OCI-LY1 (cell line): ENCODE results near the gene BPIFA3.

Source experiments
- CTCF ChIP-seq: fragments of 200-600 bp; sonication (generic), shearing (Covaris generic); IDR thresholded peaks from 2 replicates; pipeline ENCODE4 v1.5.1; 2017; ENCODE audit warnings: mild to moderate bottlenecking, antibody characterized with exemption, low read length, moderate library complexity, mixed read lengths
- EZH2 ChIP-seq: fragments of 200-600 bp; sonication (generic), shearing (Covaris generic); IDR thresholded peaks from 2 replicates; pipeline ENCODE4 v1.8.0; 2017; ENCODE audit warnings: borderline replicate concordance, mixed run types, mild to moderate bottlenecking, antibody characterized with exemption, low read length, moderate library complexity, mixed read lengths

DNA sequence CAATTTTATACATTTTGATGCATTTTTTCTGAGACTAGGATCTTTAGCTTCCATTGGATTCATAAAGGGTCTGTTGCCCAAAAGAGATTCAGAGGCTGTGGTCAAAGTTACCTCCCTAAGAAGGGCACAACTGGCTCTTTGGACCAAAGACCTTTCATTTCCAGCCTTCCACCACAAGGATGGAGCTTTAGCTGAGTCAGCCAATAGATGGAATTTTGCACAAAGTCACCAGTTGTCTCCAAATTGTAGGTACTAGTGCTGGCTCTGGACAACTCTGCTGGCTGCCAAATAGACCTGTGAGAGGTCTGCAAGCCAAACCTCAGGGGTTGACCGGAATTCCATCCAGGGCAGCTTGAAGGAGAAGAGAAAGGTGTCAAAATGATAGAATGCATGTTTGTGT is 19.2 kb downstream of the BPIFA3 start:
- no peak for TF ChIP-seq CTCF
- no peak for TF ChIP-seq EZH2
